GM23338 (cell line): ENCODE measurements around the gene MARS2.

Experiments
- CREB1 ChIP-seq: fragments of 250-450 bp; sonication (Bioruptor Pico); IDR thresholded peaks from 2 replicates; pipeline ENCODE4 v1.5.0; 2020; ENCODE audit warnings: low read depth, mild to moderate bottlenecking, moderate library complexity
- EZH2 ChIP-seq: fragments of 200-600 bp; sonication (generic); IDR thresholded peaks from one replicate; pipeline ENCODE4 v1.8.0; 2017; ENCODE audit warnings: antibody characterized with exemption, mild to moderate bottlenecking, low read depth; ENCODE audit not compliant: unreplicated experiment
- EZH2phosphoT487 ChIP-seq: fragments of 200-600 bp; sonication (generic); IDR thresholded peaks from one replicate; pipeline ENCODE4 v1.8.1; 2018; ENCODE audit warnings: antibody characterized with exemption; ENCODE audit not compliant: unreplicated experiment
- JUNB ChIP-seq: IDR thresholded peaks from one replicate; pipeline ENCODE4 v1.6.1; 2016; ENCODE audit warnings: antibody characterized with exemption; ENCODE audit not compliant: unreplicated experiment
- NANOG ChIP-seq: IDR thresholded peaks from 2 replicates; pipeline ENCODE4 v1.6.1; 2016; ENCODE audit warnings: antibody characterized with exemption, borderline replicate concordance
- POLR2AphosphoS5 ChIP-seq: IDR thresholded peaks from 2 replicates; pipeline ENCODE4 v1.6.1; 2016; ENCODE audit warnings: antibody characterized with exemption, low read depth
- STAT1 ChIP-seq: IDR thresholded peaks from one replicate; pipeline ENCODE4 v1.6.1; 2016; ENCODE audit warnings: antibody characterized with exemption; ENCODE audit not compliant: unreplicated experiment
- ZNF114 ChIP-seq: fragments of 250-450 bp; sonication (Bioruptor Pico); IDR thresholded peaks from 2 replicates; pipeline ENCODE4 v1.5.0; 2020; ENCODE audit warnings: mild to moderate bottlenecking, moderate library complexity
- ZNF331 ChIP-seq: fragments of 250-450 bp; sonication (Bioruptor Pico); IDR thresholded peaks from 2 replicates; pipeline ENCODE4 v1.5.0; 2020; ENCODE audit warnings: low read depth, mild to moderate bottlenecking, moderate library complexity
- TF ChIP-seq, protein P1 (sequence below), 2 experiments: fragments of 200-600 bp in 1 of 2; sonication (generic) in 1 of 2; conservative IDR thresholded peaks; 2 replicates each; pipeline versions ENCODE4 v1.5.1 to v1.6.1; 2016 to 2017; ENCODE audit warnings: antibody characterized with exemption in 2 of 2, low read depth in 2 of 2, mild to moderate bottlenecking in 2 of 2, moderate library complexity in 1 of 2
- TF ChIP-seq, protein P2 (sequence below): IDR thresholded peaks from one replicate; pipeline ENCODE4 v1.6.1; 2018; ENCODE audit warnings: antibody characterized with exemption; ENCODE audit not compliant: unreplicated experiment
- TF ChIP-seq, protein P3 (sequence below): IDR thresholded peaks from 2 replicates; pipeline ENCODE4 v1.6.1; 2016; ENCODE audit warnings: antibody characterized with exemption
- TF ChIP-seq, protein P4 (sequence below): fragments of 250-450 bp; sonication (Bioruptor Pico); IDR thresholded peaks from 2 replicates; pipeline ENCODE4 v1.5.0; 2020; ENCODE audit warnings: mild to moderate bottlenecking, moderate library complexity

DNA sequence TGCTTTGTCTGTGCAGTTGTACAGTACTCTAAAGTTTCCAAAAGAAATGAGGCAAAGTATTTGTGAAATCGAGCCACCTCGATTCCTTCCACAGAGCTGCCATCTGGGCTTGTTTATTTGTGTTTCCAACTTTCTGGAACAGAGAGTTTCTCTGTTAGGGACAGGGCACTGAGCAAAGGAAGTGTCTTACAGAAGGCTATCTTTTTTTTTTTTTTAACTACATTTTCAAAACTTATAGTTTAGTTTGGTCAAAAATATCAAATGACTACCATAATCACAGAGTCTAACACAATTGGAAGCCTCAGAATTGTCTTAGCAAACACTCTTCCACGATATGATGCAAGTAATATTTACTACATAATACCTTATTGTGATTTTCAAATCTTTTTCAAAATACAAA lies 30.6 kb upstream of the MARS2 start:
- TF ChIP-seq EZH2 (no peak), EZH2phosphoT487 (no peak), JUNB (no peak), ZNF331 (CRISPR knock-in tag) (no peak), CREB1 (CRISPR knock-in tag) (no peak), ZNF114 (CRISPR knock-in tag) (no peak), POLR2AphosphoS5 (no peak), NANOG (no peak), STAT1 (no peak)
- TF ChIP-seq, protein P1, sequence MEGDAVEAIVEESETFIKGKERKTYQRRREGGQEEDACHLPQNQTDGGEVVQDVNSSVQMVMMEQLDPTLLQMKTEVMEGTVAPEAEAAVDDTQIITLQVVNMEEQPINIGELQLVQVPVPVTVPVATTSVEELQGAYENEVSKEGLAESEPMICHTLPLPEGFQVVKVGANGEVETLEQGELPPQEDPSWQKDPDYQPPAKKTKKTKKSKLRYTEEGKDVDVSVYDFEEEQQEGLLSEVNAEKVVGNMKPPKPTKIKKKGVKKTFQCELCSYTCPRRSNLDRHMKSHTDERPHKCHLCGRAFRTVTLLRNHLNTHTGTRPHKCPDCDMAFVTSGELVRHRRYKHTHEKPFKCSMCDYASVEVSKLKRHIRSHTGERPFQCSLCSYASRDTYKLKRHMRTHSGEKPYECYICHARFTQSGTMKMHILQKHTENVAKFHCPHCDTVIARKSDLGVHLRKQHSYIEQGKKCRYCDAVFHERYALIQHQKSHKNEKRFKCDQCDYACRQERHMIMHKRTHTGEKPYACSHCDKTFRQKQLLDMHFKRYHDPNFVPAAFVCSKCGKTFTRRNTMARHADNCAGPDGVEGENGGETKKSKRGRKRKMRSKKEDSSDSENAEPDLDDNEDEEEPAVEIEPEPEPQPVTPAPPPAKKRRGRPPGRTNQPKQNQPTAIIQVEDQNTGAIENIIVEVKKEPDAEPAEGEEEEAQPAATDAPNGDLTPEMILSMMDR (conservative IDR thresholded peaks at IDR 0.05; ENCODE audit: low read depth in 2 of 2): no peak
- TF ChIP-seq, protein P2, sequence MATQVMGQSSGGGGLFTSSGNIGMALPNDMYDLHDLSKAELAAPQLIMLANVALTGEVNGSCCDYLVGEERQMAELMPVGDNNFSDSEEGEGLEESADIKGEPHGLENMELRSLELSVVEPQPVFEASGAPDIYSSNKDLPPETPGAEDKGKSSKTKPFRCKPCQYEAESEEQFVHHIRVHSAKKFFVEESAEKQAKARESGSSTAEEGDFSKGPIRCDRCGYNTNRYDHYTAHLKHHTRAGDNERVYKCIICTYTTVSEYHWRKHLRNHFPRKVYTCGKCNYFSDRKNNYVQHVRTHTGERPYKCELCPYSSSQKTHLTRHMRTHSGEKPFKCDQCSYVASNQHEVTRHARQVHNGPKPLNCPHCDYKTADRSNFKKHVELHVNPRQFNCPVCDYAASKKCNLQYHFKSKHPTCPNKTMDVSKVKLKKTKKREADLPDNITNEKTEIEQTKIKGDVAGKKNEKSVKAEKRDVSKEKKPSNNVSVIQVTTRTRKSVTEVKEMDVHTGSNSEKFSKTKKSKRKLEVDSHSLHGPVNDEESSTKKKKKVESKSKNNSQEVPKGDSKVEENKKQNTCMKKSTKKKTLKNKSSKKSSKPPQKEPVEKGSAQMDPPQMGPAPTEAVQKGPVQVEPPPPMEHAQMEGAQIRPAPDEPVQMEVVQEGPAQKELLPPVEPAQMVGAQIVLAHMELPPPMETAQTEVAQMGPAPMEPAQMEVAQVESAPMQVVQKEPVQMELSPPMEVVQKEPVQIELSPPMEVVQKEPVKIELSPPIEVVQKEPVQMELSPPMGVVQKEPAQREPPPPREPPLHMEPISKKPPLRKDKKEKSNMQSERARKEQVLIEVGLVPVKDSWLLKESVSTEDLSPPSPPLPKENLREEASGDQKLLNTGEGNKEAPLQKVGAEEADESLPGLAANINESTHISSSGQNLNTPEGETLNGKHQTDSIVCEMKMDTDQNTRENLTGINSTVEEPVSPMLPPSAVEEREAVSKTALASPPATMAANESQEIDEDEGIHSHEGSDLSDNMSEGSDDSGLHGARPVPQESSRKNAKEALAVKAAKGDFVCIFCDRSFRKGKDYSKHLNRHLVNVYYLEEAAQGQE: no peak
- TF ChIP-seq, protein P3, sequence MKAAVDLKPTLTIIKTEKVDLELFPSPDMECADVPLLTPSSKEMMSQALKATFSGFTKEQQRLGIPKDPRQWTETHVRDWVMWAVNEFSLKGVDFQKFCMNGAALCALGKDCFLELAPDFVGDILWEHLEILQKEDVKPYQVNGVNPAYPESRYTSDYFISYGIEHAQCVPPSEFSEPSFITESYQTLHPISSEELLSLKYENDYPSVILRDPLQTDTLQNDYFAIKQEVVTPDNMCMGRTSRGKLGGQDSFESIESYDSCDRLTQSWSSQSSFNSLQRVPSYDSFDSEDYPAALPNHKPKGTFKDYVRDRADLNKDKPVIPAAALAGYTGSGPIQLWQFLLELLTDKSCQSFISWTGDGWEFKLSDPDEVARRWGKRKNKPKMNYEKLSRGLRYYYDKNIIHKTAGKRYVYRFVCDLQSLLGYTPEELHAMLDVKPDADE: no peak
- TF ChIP-seq, protein P4, sequence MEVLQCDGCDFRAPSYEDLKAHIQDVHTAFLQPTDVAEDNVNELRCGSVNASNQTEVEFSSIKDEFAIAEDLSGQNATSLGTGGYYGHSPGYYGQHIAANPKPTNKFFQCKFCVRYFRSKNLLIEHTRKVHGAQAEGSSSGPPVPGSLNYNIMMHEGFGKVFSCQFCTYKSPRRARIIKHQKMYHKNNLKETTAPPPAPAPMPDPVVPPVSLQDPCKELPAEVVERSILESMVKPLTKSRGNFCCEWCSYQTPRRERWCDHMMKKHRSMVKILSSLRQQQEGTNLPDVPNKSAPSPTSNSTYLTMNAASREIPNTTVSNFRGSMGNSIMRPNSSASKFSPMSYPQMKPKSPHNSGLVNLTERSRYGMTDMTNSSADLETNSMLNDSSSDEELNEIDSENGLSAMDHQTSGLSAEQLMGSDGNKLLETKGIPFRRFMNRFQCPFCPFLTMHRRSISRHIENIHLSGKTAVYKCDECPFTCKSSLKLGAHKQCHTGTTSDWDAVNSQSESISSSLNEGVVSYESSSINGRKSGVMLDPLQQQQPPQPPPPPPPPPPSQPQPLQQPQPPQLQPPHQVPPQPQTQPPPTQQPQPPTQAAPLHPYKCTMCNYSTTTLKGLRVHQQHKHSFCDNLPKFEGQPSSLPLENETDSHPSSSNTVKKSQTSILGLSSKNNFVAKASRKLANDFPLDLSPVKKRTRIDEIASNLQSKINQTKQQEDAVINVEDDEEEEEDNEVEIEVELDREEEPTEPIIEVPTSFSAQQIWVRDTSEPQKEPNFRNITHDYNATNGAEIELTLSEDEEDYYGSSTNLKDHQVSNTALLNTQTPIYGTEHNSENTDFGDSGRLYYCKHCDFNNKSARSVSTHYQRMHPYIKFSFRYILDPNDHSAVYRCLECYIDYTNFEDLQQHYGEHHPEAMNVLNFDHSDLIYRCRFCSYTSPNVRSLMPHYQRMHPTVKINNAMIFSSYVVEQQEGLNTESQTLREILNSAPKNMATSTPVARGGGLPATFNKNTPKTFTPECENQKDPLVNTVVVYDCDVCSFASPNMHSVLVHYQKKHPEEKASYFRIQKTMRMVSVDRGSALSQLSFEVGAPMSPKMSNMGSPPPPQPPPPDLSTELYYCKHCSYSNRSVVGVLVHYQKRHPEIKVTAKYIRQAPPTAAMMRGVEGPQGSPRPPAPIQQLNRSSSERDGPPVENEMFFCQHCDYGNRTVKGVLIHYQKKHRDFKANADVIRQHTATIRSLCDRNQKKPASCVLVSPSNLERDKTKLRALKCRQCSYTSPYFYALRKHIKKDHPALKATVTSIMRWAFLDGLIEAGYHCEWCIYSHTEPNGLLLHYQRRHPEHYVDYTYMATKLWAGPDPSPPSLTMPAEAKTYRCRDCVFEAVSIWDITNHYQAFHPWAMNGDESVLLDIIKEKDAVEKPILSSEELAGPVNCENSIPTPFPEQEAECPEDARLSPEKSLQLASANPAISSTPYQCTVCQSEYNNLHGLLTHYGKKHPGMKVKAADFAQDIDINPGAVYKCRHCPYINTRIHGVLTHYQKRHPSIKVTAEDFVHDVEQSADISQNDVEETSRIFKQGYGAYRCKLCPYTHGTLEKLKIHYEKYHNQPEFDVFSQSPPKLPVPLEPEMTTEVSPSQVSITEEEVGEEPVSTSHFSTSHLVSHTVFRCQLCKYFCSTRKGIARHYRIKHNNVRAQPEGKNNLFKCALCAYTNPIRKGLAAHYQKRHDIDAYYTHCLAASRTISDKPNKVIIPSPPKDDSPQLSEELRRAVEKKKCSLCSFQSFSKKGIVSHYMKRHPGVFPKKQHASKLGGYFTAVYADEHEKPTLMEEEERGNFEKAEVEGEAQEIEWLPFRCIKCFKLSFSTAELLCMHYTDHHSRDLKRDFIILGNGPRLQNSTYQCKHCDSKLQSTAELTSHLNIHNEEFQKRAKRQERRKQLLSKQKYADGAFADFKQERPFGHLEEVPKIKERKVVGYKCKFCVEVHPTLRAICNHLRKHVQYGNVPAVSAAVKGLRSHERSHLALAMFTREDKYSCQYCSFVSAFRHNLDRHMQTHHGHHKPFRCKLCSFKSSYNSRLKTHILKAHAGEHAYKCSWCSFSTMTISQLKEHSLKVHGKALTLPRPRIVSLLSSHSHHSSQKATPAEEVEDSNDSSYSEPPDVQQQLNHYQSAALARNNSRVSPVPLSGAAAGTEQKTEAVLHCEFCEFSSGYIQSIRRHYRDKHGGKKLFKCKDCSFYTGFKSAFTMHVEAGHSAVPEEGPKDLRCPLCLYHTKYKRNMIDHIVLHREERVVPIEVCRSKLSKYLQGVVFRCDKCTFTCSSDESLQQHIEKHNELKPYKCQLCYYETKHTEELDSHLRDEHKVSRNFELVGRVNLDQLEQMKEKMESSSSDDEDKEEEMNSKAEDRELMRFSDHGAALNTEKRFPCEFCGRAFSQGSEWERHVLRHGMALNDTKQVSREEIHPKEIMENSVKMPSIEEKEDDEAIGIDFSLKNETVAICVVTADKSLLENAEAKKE: no peak
